HCT116 (cell line): ENCODE measurements around the gene MEIS1. TPM values are rescaled to one million over a fixed set of nuclear protein-coding genes. Genes with fewer than 3 reads are reported as not detected.

Experiments used
- ATAC-seq: fragments of 200-7000 bp; cut with Tn5 transposase; 2 replicates; pipeline ENCODE4 v1.9.1; 2020; ENCODE audit warnings: mild to moderate bottlenecking, moderate library complexity
- BruUV-seq: library from RNA; stranded (reverse); fragments of 400-500 nt; replicated peaks from 2 replicates; lab custom pipeline; 2021; lab: Mats Ljungman, UMichigan
- CTCF ChIA-PET: fragments of 300-600 bp; sonication (Branson Sonifier 250); formaldehyde crosslinking; loops from one replicate; lab custom pipeline; 2021; ENCODE audit warnings: antibody characterized with exemption; lab: Charles Lee
- POLR2A ChIA-PET: fragments of 300-600, 350-600 bp; sonication (Branson Sonifier 250); formaldehyde crosslinking; loops from one replicate; lab custom pipeline; 2021; ENCODE audit warnings: antibody characterized with exemption; lab: Charles Lee
- RAD21 ChIA-PET, 2 experiments: fragments of 300-600 bp; sonication (Branson Sonifier 250); formaldehyde crosslinking; loops; one replicate each; lab custom pipeline; 2023; ENCODE audit warnings: low total read pairs in 2 of 2; ENCODE audit not compliant: uncharacterized antibody in 2 of 2, unreplicated experiment in 2 of 2, low non-redundant PET in 1 of 2; lab: Charles Lee
- DNase-seq: peaks from one replicate; pipeline ENCODE4 v3.0.0-alpha.2; 2010; ENCODE audit warnings: low read depth, low spot score
- H2AFZ ChIP-seq: fragments of 200-600 bp; shearing (Covaris generic), sonication (generic); 2 replicates; pipeline ENCODE4 v1.6.1; 2017; ENCODE audit warnings: low read depth, mixed run types, mixed read lengths, antibody characterized with exemption, low read length; ENCODE audit not compliant: poor library complexity, severe bottlenecking
- H3K27ac ChIP-seq: 2 replicates; pipeline ENCODE4 v1.5.1; 2012; ENCODE audit warnings: low read depth, low read length
- H3K27me3 ChIP-seq: fragments of 200-600 bp; sonication (generic); 2 replicates; pipeline ENCODE4 v1.6.1; 2016; ENCODE audit warnings: mixed run types, low read length, mixed read lengths; ENCODE audit not compliant: insufficient read depth
- H3K36me3 ChIP-seq, 2 experiments: fragments of 200-500 bp in 1 of 2; fragments of 200-600 bp in 1 of 2; sonication (Bioruptor generic) in 1 of 2; sonication (generic) in 1 of 2; 2 replicates each; pipeline versions ENCODE4 v1.5.1 to v1.6.1; 2014 to 2016; ENCODE audit warnings: low read length in 2 of 2, inconsistent platforms in 1 of 2, mixed read lengths in 1 of 2, mixed run types in 1 of 2; ENCODE audit not compliant: insufficient read depth in 2 of 2, control insufficient read depth in 1 of 2
- H3K4me1 ChIP-seq, 2 experiments: fragments of 200-600 bp in 1 of 2; sonication (generic) in 1 of 2; 2 replicates each; pipeline versions ENCODE4 v1.5.1 to v1.6.1; 2012 to 2017; ENCODE audit warnings: low read length in 2 of 2, inconsistent platforms in 1 of 2, mild to moderate bottlenecking in 1 of 2, mixed read lengths in 1 of 2, mixed run types in 1 of 2, moderate library complexity in 1 of 2; ENCODE audit not compliant: insufficient read depth in 2 of 2, control insufficient read depth in 1 of 2
- H3K4me2 ChIP-seq: fragments of 200-600 bp; sonication (generic); 2 replicates; pipeline ENCODE4 v1.6.1; 2017; ENCODE audit warnings: mixed run types, low read length, mixed read lengths
- H3K4me3 ChIP-seq, 2 experiments: fragments of 200-600 bp in 1 of 2; sonication (generic) in 1 of 2; replicated peaks in 1 of 2; 2 replicates each; pipeline ENCODE4 v1.5.1; 2011 to 2016; ENCODE audit warnings: low read length in 2 of 2, control low read depth in 1 of 2, low read depth in 1 of 2, mild to moderate bottlenecking in 1 of 2, mixed read lengths in 1 of 2, mixed run types in 1 of 2
- H3K79me2 ChIP-seq: fragments of 200-600 bp; sonication (generic); 2 replicates; pipeline ENCODE4 v1.6.1; 2017; ENCODE audit warnings: mild to moderate bottlenecking, mixed run types, low read length, moderate library complexity, mixed read lengths; ENCODE audit not compliant: insufficient read depth
- H3K9ac ChIP-seq: fragments of 200-600 bp; sonication (generic); 2 replicates; pipeline ENCODE4 v1.6.1; 2016; ENCODE audit warnings: low read length, mixed read lengths
- H3K9me2 ChIP-seq: fragments of 200-600 bp; sonication (generic), shearing (Covaris generic); 2 replicates; pipeline ENCODE4 v1.6.1; 2017; ENCODE audit warnings: mixed run types, mild to moderate bottlenecking, moderate library complexity; ENCODE audit not compliant: insufficient read depth
- H3K9me3 ChIP-seq, 2 experiments: fragments of 200-500 bp in 1 of 2; fragments of 200-600 bp in 1 of 2; sonication (Bioruptor generic) in 1 of 2; sonication (generic) in 1 of 2; 2 replicates each; pipeline ENCODE4 v1.6.1; 2014 to 2017; ENCODE audit warnings: low read length in 2 of 2, mixed read lengths in 2 of 2, inconsistent platforms in 1 of 2, low read depth in 1 of 2, mild to moderate bottlenecking in 1 of 2, mixed run types in 1 of 2, moderate library complexity in 1 of 2; ENCODE audit not compliant: control insufficient read depth in 1 of 2, insufficient read depth in 1 of 2
- H4K20me1 ChIP-seq: fragments of 200-600 bp; sonication (generic), shearing (Covaris generic); 2 replicates; pipeline ENCODE4 v1.6.1; 2017; ENCODE audit warnings: mixed run types, mild to moderate bottlenecking, moderate library complexity; ENCODE audit not compliant: insufficient read depth
- CBX3 ChIP-seq: IDR thresholded peaks from 2 replicates; pipeline ENCODE4 v1.6.1; 2012; ENCODE audit warnings: low read depth
- EGR1 ChIP-seq: IDR thresholded peaks from 2 replicates; pipeline ENCODE4 v1.6.1; 2012; ENCODE audit warnings: low read depth
- ELF1 ChIP-seq: IDR thresholded peaks from 2 replicates; pipeline ENCODE4 v1.6.1; 2012; ENCODE audit warnings: low read depth, borderline replicate concordance
- JUND ChIP-seq: IDR thresholded peaks from 2 replicates; pipeline ENCODE4 v1.6.1; 2012
- POLR2A ChIP-seq: IDR thresholded peaks from 2 replicates; pipeline ENCODE4 v1.7.0; 2011; ENCODE audit warnings: borderline replicate concordance; ENCODE audit not compliant: insufficient read depth, insufficient read length; ENCODE audit errors: extremely low read depth
- ZBTB33 ChIP-seq: IDR thresholded peaks from 2 replicates; pipeline ENCODE4 v1.6.1; 2011; ENCODE audit warnings: mild to moderate bottlenecking, low read length, moderate library complexity; ENCODE audit not compliant: insufficient replicate concordance; ENCODE audit errors: extremely low read depth
- ZNF274 ChIP-seq: fragments of 200-500 bp; sonication (Bioruptor generic); IDR thresholded peaks from 2 replicates; pipeline ENCODE4 v1.6.1; 2014; ENCODE audit warnings: mild to moderate bottlenecking, low read depth, low read length, inconsistent platforms
- intact Hi-C: fragments of 100-400 bp; cut with micrococcal nuclease; formaldehyde crosslinking; loops from 2 replicates; pipeline ENCODE4 v1.10.0; 2022
- total RNA-seq: library from RNA; stranded (reverse); gene quantifications from one replicate; pipeline ENCODE4 v1.2.1, GENCODE V29; 2021; ENCODE audit not compliant: unreplicated experiment
- TF ChIP-seq, protein P1 (sequence below): IDR thresholded peaks from 2 replicates; pipeline ENCODE4 v1.6.1; 2012

Gene MEIS1
- total RNA-seq, 1 experiment from 2014 or later, result 0.32 TPM

DNA sequence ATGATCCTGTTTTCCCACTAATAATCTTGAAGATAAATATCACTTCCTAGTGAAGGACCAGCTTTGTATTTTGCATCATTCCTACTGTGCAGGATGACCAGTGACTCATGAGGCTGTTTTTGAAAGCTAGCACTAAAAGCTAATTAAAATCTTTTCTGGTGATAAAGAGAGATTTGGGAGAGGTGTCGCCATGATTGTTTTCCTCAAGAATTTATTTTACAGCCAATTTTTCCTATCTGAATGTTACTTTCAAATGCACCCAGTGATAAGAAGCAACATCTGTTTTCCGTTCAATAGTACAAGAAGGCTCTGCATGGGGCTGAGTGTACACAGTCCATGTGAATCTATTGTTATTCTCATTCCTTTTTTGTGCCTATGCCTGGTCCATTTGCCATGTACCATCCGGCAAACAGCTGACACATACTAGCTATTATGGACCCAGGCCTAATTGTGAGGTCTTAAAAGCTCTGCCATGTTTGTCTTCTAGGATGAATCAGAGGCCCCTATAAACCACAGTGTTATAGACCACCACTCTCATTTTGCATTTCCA lies 28.4 kb downstream of the MEIS1 start:
- no TSS peak for BruUV-seq
- DNase-seq (no peak), ATAC-seq (no peak)
- Histone ChIP-seq H3K27ac (no peak overlapping the region), H3K9me2 (no peaks in the 10 kb centered on the region), H3K4me1 (no peaks in the 10 kb centered on the region), H3K9me3 (no peaks in the 10 kb centered on the region; a peak in 1 of 4 replicates), H4K20me1 (no peaks in the 10 kb centered on the region), H3K79me2 (no peaks in the 10 kb centered on the region), H3K36me3 (no peaks in the 10 kb centered on the region), H3K4me3 (no peak overlapping the region), H3K9ac (no peak overlapping the region), H3K4me2 (no peak overlapping the region), H3K27me3 (no peaks in the 10 kb centered on the region), H2AFZ (no peak overlapping the region)
- ChIA-PET POLR2A (no interaction called here), RAD21 (no interaction called here), CTCF (no interaction called here)
- intact Hi-C loops, result no loop called here
- TF ChIP-seq ZBTB33, result no peak
- TF ChIP-seq JUND, result no peak
- TF ChIP-seq CBX3, result no peak
- TF ChIP-seq POLR2A, result no peak
- no peak for TF ChIP-seq ZNF274
- no peak for TF ChIP-seq EGR1
- no peak for TF ChIP-seq ELF1
- TF ChIP-seq, protein P1, sequence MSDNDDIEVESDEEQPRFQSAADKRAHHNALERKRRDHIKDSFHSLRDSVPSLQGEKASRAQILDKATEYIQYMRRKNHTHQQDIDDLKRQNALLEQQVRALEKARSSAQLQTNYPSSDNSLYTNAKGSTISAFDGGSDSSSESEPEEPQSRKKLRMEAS, result no peak
